GM18507 (cell line): ENCODE measurements around the gene FOXL1.

Experiments
- DNase-seq: peaks from one replicate; pipeline ENCODE4 v3.0.0; 2011; ENCODE audit warnings: low read depth; ENCODE audit not compliant: insufficient read length; ENCODE audit errors: extremely low spot score
- FAIRE-seq: peaks from 2 replicates; lab custom pipeline; 2011; peaks lifted over from hg19 to GRCh38; lab: Jason Lieb, UNC

Gene FOXL1

DNA sequence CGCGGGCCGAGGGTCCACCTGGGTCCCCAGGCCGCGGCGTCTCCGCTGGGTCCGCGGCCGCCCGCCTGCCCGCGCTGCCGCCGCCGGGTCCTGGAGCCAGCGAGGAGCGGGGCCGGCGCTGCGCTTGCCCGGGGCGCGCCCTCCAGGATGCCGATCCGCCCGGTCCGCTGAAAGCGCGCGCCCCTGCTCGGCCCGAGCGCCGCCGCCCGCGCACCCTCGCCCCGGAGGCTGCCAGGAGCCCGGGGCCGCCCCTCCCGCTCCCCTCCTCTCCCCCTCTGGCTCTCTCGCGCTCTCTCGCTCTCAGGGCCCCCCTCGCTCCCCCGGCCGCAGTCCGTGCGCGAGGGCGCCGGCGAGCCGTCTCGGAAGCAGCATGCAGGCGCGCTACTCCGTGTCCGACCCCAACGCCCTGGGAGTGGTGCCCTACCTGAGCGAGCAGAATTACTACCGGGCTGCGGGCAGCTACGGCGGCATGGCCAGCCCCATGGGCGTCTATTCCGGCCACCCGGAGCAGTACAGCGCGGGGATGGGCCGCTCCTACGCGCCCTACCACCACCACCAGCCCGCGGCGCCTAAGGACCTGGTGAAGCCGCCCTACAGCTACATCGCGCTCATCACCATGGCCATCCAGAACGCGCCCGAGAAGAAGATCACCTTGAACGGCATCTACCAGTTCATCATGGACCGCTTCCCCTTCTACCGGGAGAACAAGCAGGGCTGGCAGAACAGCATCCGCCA, 11.2 kb upstream of the FOXL1 start:
- DNase-seq (no peak), FAIRE-seq (no peak)

DNA sequence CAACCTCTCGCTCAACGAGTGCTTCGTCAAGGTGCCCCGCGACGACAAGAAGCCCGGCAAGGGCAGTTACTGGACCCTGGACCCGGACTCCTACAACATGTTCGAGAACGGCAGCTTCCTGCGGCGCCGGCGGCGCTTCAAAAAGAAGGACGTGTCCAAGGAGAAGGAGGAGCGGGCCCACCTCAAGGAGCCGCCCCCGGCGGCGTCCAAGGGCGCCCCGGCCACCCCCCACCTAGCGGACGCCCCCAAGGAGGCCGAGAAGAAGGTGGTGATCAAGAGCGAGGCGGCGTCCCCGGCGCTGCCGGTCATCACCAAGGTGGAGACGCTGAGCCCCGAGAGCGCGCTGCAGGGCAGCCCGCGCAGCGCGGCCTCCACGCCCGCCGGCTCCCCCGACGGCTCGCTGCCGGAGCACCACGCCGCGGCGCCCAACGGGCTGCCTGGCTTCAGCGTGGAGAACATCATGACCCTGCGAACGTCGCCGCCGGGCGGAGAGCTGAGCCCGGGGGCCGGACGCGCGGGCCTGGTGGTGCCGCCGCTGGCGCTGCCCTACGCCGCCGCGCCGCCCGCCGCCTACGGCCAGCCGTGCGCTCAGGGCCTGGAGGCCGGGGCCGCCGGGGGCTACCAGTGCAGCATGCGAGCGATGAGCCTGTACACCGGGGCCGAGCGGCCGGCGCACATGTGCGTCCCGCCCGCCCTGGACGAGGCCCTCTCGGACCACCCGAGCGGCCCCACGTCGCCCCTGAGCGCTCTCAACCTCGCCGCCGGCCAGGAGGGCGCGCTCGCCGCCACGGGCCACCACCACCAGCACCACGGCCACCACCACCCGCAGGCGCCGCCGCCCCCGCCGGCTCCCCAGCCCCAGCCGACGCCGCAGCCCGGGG, 10.4 kb upstream of the FOXL1 start:
- FAIRE-seq: no peak

DNA sequence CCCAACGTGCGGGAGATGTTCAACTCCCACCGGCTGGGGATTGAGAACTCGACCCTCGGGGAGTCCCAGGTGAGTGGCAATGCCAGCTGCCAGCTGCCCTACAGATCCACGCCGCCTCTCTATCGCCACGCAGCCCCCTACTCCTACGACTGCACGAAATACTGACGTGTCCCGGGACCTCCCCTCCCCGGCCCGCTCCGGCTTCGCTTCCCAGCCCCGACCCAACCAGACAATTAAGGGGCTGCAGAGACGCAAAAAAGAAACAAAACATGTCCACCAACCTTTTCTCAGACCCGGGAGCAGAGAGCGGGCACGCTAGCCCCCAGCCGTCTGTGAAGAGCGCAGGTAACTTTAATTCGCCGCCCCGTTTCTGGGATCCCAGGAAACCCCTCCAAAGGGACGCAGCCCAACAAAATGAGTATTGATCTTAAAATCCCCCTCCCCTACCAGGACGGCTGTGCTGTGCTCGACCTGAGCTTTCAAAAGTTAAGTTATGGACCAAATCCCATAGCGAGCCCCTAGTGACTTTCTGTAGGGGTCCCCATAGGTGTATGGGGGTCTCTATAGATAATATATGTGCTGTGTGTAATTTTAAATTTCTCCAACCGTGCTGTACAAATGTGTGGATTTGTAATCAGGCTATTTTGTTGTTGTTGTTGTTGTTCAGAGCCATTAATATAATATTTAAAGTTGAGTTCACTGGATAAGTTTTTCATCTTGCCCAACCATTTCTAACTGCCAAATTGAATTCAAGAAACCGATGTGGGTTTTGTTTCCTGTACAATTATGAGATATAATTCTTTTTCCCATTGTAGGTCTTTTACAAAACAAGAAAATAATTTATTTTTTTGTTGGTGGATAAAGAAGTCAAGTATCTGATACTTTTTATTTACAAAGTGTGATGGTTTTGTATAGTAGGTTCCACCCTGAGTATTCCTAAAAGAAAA, 9.4 kb upstream of the FOXL1 start:
- no peak for FAIRE-seq

More for the DNA sequence above, 10.4 kb upstream of the FOXL1 start:
- DNase-seq: no peak

DNA sequence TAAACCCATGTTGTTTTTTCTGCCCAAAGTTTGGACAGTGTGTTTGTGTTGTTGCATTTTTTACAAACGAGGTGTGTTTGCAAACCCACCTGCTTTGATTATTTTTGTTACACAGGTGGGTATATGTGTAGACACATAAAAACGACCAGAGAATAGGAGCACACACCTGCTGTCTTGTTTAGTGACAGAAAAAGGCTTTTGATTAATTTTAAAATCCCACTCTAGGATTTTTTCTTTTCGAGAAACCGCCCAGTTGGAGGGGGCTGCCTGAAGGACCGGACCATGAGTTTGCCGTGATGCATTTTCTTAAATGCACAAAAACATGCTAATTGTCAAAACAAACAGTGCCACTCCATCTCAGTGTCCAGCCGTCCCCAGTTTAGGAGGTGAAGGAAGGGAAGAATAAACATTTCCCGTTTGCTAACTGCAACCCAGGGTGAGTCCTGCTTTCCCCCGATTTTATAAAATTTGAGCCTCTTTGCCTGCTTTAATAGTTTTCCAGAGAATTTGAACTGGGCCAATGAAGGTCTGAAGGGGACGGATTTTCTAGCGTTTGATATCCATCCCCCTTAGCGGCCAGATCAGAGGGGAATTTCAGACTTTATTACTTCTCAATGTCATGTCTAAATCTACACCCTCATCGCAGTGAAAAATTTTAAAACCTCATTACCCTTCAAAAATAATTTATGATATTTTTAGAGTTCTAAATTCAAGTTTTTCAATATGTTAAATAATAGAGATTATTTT, 8.5 kb upstream of the FOXL1 start:
- no peak for FAIRE-seq
- no peak for DNase-seq

More for the DNA sequence above, 9.4 kb upstream of the FOXL1 start:
- DNase-seq: no peak

DNA sequence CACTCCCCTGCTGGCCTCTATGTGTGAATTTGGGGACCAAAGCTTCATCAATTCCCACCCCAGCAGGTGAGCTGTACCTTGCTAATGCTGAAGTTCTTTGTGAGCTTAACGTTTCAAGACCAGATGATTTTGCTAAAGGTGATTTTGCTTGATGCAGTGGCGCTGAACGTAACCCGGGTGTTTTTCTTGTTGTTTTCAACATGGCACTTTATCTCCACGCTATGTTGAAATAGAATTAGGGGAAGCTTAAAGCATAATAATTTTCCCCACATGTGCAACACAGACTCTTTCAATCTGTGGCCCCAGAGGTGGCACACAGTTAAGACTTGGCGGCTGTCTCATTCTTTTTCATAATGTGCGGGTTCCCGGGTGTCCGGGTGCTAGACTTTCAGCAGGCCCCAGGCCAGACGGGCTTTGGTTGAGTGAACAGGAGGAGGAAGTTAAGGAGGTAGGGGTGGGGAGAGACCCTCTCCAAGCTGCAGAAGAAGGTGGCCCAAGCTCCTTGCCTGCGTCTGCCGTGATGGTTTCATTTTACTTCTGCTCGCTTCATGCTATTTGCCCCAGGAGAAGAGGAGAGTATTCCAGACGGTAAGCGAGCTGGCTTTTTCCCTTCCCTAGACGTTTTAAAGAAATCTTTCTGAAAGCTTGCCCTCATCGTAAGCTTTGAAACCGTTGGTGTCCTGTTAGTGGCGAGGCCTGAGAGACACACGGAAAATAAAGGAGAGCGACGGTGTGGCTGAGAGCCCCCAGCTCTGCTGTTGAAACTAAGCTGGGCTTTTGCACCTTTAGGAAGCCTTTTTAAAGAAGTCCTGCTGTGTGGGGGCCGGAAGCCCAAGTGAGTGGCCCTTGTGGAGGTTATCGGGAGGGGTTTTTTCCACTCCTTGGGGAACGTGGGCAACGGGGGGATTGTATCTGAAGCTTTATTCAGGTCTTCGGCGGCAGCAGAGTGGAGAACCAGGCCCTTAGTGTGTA, 7.5 kb upstream of the FOXL1 start:
- no peak for DNase-seq
- no peak for FAIRE-seq

DNA sequence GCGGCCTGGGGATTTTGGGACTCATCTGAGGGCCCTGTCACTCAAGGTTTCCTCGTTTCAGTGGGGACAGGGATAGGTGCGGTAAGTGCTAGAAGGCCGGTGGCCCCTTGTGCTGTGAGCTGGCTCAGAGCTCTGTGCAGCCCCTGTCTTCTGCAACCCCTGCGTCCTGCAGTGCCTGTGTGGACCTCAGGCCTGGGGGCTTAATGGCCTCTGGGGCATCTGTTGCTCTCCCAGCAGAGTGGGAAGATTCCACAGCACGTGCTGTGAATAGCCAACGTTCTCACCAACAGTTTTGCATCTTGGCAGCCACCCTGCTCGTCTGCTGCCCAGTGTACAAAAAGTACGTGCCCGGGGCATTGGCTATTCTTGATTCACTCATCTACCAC, 6.8 kb upstream of the FOXL1 start:
- FAIRE-seq (no peak), DNase-seq (no peak)

DNA sequence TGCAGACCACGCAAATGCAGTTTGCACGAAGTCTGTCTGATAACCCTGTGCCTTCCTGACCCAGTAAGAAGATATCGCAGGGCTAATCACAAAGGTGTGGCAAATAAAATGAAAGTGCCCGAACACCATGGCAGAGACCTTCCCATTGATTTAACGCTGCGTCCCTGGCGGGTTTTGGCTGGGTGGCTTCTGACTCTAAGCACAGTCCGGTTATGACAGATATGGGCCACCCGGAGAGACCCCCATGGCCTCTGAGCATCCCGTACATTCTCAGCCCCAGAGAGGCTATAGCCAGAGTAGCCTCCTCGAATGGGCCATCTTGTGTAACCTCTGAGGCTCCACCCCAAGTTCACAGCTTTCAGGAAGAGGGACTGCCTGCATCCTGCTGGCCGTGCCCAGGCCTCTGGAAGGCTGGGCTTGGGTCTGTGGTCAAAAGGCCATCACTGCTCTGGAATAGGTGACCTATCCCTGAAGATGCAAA, 6.3 kb upstream of the FOXL1 start:
- DNase-seq: no peak
- no peak for FAIRE-seq

DNA sequence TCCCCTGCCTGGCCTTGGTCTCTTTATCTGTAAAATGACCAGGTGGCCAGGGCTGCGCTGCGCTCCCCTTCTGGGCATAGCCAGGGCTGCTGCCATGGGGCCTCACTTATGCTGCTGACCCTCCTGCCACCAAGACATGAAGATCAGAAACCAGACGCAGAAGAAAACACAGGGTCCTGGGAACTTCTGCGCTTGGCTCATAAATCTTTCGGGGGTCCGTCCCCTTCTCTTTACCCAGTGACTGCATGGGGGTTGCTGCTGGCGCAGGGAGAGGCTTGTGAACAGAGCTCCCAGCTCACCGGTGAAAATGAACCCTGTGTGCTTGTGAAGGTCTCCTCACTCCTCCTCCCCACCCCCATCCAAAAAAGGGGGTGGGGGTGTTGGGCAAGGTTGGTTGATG, 5.7 kb upstream of the FOXL1 start:
- FAIRE-seq (no peak), DNase-seq (no peak)

DNA sequence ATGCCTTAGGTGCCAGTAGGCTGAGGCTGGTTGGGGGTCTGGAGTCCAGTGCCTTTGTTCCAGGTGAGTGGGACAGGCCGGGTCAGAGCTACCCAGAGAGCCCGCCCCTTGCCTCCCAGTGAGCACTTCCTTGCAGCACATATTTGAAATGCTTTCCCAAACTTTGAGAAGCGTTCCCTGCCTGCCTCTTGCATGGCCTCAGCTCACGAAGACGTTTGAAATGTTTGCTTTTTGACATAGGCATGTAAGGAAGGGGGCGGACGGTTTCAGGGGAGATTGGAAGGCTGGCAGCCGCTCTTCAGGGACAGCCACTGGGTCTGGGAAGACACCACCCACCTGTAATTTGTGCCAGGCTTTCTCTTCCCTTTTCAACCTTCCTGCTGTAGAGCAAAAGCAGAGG, 5.1 kb upstream of the FOXL1 start:
- no peak for DNase-seq
- no peak for FAIRE-seq

DNA sequence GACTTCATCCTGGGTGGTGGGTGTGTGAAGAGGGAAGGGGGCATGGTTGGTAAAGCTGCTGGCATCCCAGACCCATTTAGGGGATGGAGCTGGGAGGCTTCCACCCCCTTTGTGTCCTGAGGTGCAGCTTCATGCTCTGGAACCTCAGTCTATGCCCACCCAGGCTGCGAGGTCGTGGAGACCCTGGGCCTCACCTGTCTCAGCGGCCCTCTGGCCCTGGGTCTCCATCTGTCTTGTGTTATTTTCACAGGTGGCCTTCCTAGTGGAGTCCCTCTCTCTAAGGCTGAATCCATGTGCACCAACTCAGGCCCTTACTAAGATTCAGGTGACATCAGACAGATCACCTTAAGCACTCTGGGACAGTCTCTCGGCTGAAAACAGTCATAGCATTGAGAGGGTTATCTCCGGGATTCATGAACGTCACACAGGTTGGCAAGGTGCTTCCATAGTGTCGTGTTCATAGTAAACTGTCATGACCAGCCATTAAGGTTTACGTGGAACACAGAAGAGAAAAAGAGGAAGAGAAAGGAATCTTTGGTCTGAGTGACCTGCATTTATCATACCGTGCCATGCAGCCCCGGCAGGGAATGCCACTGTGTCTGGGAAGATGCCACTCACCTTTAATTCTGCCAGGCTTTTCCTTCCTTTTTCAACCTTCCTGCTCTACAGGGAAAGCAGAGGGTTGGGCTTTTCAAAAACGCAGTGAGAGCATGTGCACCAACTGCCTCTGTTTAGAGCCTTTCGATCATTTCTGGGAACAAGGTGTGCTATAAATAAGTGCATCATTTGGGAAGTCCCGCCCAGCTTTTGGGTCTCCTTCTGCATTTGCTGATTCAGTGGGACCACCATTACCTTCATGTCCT, 4.5 kb upstream of the FOXL1 start:
- DNase-seq: no peak
- FAIRE-seq: no peak

DNA sequence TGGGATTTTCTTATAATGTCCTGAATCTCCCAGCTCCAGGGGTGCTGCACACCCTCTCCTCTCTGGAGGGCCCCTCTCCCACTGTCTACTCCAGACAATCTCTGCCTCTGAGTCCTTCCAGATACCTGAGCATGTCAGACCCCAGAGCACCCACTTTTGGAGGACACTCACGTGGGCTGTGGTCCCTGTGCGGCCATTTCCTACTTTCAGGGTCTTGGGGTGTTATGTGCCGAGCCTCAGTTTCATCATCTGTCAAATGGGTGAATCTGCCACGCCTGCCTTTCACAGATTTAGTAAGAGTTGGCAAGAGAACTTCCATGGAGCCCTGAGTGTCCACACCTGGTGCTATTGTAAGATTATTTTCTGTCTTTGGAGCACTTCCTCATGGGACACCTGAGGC, 3.7 kb upstream of the FOXL1 start:
- DNase-seq: no peak
- no peak for FAIRE-seq

DNA sequence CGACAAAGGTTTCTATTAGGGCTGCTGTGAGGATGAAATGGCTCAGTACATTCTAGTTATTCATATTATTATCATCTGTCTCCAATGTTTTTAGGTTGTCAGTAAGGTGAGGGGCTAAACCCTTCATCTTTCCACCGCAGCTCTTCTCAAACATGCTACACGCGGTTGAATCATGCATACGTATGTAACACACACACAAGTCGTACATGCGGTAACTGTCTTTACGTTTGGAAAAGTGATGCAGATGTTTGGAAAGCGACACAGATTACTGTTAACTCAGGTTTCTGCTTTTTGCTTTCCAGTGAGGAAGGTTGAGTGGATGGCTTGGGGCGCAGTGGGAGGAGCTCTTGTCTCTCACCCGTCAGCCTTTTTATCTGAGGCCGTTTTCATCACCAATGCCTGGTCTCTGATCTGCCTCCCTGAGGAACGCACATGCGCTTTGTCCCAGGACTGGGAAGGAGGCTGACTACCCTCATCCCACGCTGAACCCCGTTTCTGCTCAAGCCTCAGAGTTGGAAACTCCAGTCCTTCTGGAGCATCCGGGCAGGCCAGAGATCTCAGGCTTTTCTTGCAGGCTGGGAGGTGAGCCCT, 3.2 kb upstream of the FOXL1 start:
- DNase-seq: no peak
- no peak for FAIRE-seq

DNA sequence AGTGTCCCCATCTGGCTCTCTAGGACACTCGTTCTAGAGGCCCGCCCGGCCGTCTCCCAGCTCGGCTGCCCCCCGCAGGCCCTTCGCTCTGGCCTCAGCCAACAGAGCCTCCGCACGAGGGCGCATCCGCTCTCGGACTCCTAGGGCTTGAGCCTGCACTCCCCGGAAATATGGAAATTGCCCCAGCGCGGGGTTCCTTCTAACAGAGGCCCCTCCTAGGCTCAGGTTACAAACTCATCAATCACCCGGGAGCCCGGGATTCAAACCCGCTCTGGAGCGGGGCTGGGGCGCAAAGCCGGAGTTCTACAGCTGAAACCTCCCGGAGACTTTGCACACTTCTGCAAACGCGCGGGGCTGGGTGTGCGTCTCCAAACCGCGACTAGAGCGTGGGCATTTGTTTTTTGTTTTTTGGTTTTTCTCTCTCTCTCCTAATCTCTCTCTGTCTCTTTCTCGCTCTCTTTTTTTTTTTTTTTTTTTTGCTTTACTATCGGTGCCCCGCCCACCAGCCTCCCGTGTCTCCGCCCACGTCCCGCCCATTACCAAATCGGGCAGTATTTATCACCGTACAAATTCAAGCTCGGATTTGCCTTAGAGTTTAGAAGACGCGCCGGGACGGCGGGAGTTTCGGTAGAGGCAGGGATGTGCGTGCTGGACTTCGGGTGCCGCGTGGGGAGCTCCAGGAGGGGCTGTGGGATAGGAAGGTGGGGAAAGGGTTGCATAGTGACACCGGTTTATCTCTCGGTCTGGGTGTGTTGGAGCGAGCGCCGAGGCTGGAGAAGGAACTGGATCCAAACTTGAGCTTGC, 2.4 kb upstream of the FOXL1 start:
- no peak for DNase-seq
- no peak for FAIRE-seq

DNA sequence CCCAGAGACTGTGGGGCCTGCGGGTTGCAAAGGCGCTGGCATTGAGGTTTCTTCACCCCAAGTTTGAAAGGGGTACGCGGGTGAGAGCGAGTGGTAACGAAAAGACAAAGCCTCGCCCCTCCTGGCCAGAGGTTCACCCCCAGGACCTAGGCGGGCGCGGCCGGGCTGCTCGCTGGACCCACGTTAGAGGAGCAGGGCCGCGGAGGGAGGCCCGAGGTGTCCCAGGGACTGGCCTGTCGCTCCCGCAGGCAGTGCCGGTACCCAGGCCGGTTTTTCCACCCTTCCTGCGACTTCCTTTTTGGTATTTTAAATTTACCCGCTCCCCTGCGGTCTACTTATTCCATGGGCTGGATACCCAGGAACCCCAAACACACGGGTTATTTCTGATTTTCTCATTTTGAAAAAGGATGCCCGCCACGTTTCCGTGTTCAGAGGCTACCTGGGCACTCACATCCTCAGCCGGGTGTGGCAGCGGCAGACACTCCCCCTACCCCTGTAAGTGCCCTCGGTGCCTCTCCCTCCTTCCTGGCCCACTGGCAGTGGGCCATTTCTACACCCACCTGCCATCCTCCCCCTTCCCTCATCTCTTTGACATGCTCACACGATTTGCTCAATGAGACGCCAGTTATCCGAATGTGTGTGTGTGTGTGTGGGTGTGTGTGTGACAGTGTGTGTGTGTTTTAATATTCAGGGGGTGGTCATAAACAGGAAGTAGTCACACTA, 1.6 kb upstream of the FOXL1 start:
- FAIRE-seq (no peak), DNase-seq (no peak)

DNA sequence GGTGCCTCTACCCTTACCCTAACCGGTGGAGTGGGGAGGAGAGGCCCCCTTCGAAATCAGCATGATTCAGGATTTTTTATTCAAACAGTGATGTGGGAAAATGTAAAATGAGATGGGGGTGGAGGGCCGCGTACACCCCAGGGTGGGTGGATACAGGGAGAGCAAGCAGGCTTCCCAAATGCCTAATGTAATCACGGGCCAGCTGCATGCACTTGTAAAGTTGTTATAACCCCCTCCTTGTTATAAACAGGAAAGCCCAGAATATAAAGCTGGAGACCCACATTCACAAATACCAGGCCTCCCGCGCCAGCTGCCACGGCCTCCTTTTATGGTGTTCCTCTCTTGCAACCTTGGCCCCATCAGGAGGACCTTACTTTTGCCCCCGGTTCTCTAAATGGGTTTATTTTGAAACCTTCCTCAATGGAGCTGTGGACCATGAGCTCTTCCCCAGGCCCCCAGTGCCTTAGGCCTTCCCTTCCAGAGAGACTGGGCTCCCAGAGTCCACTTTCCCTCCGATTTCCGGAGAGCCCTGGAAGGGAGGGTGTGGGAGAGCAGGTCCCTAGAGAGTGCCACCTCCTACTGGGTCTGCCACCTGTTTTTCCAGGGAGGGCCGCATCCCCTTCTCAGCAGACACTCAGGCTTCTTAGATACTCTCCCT, 906 bp upstream of the FOXL1 start:
- no peak for FAIRE-seq
- DNase-seq: no peak
